ENCODE measurements around the gene ABCA7.

ABCA7 gene

GRCh38 chr19:1004204-1004802, 35.6 kb upstream of the ABCA7 start:
- DNase-seq (ENCODE audit: low spot score) = no peak

GRCh38 chr19:1004803-1005664, 34.9 kb upstream of the ABCA7 start:
- DNase-seq (ENCODE audit: low spot score) = no peak

- no peak for DNase-seq (ENCODE audit: low spot score)
Measured at GRCh38 chr19:1006711-1007398, 33.1 kb upstream of the ABCA7 start.

- no peak for DNase-seq (ENCODE audit: low spot score)
Measured at GRCh38 chr19:1007399-1008251, 32.3 kb upstream of the ABCA7 start.

GRCh38 chr19:1008268-1009040, 31.5 kb upstream of the ABCA7 start:
- no peak for DNase-seq (ENCODE audit: low spot score)

- no peak for DNase-seq (ENCODE audit: low spot score)
Measured at GRCh38 chr19:1009041-1009980, 30.6 kb upstream of the ABCA7 start.

GRCh38 chr19:1009981-1010538, 29.8 kb upstream of the ABCA7 start:
- DNase-seq (ENCODE audit: low spot score) = no peak

- DNase-seq (ENCODE audit: low spot score) = no peak
Measured at GRCh38 chr19:1010586-1011510, 29.1 kb upstream of the ABCA7 start.

GRCh38 chr19:1011831-1012333, 28.0 kb upstream of the ABCA7 start:
- no peak for DNase-seq (ENCODE audit: low spot score)

GRCh38 chr19:1012334-1012733, 27.6 kb upstream of the ABCA7 start:
- no peak for DNase-seq (ENCODE audit: low spot score)

- DNase-seq (ENCODE audit: low spot score) = no peak
Measured at GRCh38 chr19:1013218-1013617, 26.7 kb upstream of the ABCA7 start.

GRCh38 chr19:1014161-1015060, 25.5 kb upstream of the ABCA7 start:
- DNase-seq (ENCODE audit: low spot score) = no peak

- DNase-seq (ENCODE audit: low spot score) = no peak
Measured at GRCh38 chr19:1015061-1015781, 24.7 kb upstream of the ABCA7 start.

GRCh38 chr19:1015782-1016646, 23.9 kb upstream of the ABCA7 start:
- no peak for DNase-seq (ENCODE audit: low spot score)

GRCh38 chr19:1016647-1017114, 23.2 kb upstream of the ABCA7 start:
- no peak for DNase-seq (ENCODE audit: low spot score)

Data from hematopoietic multipotent progenitor cell treated with erythropoietin and hydrocortisone succinate and interleukin-3 and kit ligand, for 17 days (in vitro differentiated cells).